Measurements from ENCODE around the gene PAEP.

Gene PAEP

GRCh38 chr9:135551031-135551430 is 10.5 kb upstream of the PAEP start:
- TF ChIP-seq POLR2AphosphoS5 (IDR thresholded peaks at IDR 0.05; ENCODE audit: low read depth, low read length) (no peak), REST (IDR thresholded peaks at IDR 0.05; ENCODE audit: insufficient read depth in 1 of 2, low read depth in 2 of 2, low read length in 2 of 2) (no peak), TAF1 (IDR thresholded peaks at IDR 0.05; ENCODE audit: borderline replicate concordance, insufficient read depth, low read length) (no peak), SIN3A (IDR thresholded peaks at IDR 0.05; ENCODE audit: borderline replicate concordance, insufficient read depth, low read length) (no peak), FOXP2 (optimal IDR thresholded peaks at IDR 0.05; ENCODE audit: borderline replicate concordance, extremely low read depth, extremely low read length, insufficient read depth) (no peak)

GRCh38 chr9:135551456-135551855 is 10.1 kb upstream of the PAEP start:
- TF ChIP-seq POLR2AphosphoS5 (IDR thresholded peaks at IDR 0.05; ENCODE audit: low read depth, low read length) (no peak), SIN3A (IDR thresholded peaks at IDR 0.05; ENCODE audit: borderline replicate concordance, insufficient read depth, low read length) (no peak), FOXP2 (optimal IDR thresholded peaks at IDR 0.05; ENCODE audit: borderline replicate concordance, extremely low read depth, extremely low read length, insufficient read depth) (no peak), REST (IDR thresholded peaks at IDR 0.05; ENCODE audit: insufficient read depth in 1 of 2, low read depth in 2 of 2, low read length in 2 of 2) (no peak), TAF1 (IDR thresholded peaks at IDR 0.05; ENCODE audit: borderline replicate concordance, insufficient read depth, low read length) (no peak)

- no peak for TF ChIP-seq REST (IDR thresholded peaks at IDR 0.05; ENCODE audit: insufficient read depth in 1 of 2, low read depth in 2 of 2, low read length in 2 of 2)
- no peak for TF ChIP-seq FOXP2 (optimal IDR thresholded peaks at IDR 0.05; ENCODE audit: borderline replicate concordance, extremely low read depth, extremely low read length, insufficient read depth)
- TF ChIP-seq SIN3A (IDR thresholded peaks at IDR 0.05; ENCODE audit: borderline replicate concordance, insufficient read depth, low read length): no peak
- TF ChIP-seq TAF1 (IDR thresholded peaks at IDR 0.05; ENCODE audit: borderline replicate concordance, insufficient read depth, low read length): no peak
- no peak for TF ChIP-seq POLR2AphosphoS5 (IDR thresholded peaks at IDR 0.05; ENCODE audit: low read depth, low read length)
Measured at GRCh38 chr9:135552021-135552697, 9.4 kb upstream of the PAEP start.

GRCh38 chr9:135552698-135553171 is 8.8 kb upstream of the PAEP start:
- TF ChIP-seq POLR2AphosphoS5 (IDR thresholded peaks at IDR 0.05; ENCODE audit: low read depth, low read length) (no peak), SIN3A (IDR thresholded peaks at IDR 0.05; ENCODE audit: borderline replicate concordance, insufficient read depth, low read length) (no peak), FOXP2 (optimal IDR thresholded peaks at IDR 0.05; ENCODE audit: borderline replicate concordance, extremely low read depth, extremely low read length, insufficient read depth) (no peak), TAF1 (IDR thresholded peaks at IDR 0.05; ENCODE audit: borderline replicate concordance, insufficient read depth, low read length) (no peak), REST (IDR thresholded peaks at IDR 0.05; ENCODE audit: insufficient read depth in 1 of 2, low read depth in 2 of 2, low read length in 2 of 2) (no peak)
